DND-41 (cell line): ENCODE measurements around the gene ALKBH8.

Source experiments
- EZH2 ChIP-seq: IDR thresholded peaks from 3 replicates; pipeline ENCODE4 v1.6.1; 2012; ENCODE audit warnings: borderline replicate concordance, low read depth, mild to moderate bottlenecking, moderate library complexity, low read length, inconsistent platforms; ENCODE audit not compliant: severe bottlenecking
- TF ChIP-seq, protein P1 (sequence below): IDR thresholded peaks from 2 replicates; pipeline ENCODE4 v1.5.1; 2012; ENCODE audit warnings: borderline replicate concordance, low read length, moderate library complexity, mild to moderate bottlenecking; ENCODE audit not compliant: poor library complexity, severe bottlenecking; ENCODE audit errors: extremely low read depth

DNA sequence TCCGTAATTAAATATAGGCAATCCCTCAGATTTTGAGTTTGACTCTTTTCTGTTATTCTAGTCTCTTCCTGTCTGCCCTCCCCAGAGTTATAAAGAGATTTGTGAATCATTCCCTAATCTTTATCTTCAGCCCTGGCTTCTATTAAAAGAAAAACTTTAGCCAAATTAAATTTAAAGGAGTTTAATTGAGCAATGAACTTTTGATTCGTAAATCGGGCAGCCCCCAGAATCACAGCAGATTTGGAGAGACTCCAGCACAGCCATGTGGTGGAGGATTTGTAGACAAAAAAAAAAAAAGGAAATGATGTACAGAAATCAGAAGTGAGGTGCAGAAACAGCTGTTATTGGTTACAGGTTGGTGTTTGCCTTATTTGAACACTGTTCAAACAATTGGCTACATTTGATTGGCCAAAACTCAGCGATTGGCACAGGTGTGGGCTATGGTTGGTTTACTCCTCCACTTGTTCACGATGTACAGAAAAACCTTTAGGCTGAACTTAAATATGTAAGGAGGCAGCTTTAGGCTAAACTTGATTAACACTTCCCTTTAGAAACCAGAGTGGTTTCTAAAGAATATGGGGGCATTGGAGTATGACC, 2.3 kb upstream of the ALKBH8 start:
- TF ChIP-seq, protein P1, sequence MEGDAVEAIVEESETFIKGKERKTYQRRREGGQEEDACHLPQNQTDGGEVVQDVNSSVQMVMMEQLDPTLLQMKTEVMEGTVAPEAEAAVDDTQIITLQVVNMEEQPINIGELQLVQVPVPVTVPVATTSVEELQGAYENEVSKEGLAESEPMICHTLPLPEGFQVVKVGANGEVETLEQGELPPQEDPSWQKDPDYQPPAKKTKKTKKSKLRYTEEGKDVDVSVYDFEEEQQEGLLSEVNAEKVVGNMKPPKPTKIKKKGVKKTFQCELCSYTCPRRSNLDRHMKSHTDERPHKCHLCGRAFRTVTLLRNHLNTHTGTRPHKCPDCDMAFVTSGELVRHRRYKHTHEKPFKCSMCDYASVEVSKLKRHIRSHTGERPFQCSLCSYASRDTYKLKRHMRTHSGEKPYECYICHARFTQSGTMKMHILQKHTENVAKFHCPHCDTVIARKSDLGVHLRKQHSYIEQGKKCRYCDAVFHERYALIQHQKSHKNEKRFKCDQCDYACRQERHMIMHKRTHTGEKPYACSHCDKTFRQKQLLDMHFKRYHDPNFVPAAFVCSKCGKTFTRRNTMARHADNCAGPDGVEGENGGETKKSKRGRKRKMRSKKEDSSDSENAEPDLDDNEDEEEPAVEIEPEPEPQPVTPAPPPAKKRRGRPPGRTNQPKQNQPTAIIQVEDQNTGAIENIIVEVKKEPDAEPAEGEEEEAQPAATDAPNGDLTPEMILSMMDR, result no peak
- TF ChIP-seq EZH2, result no peak
